ENCODE data around the gene ZNF331. TPM values are rescaled to one million over a fixed set of nuclear protein-coding genes. Genes with fewer than 3 reads are reported as not detected.
"Not testable (repeated sequence)": the region's sequence is repeated elsewhere in the genome, so short reads cannot be mapped to it uniquely, and the experiment has no call there.

The ZNF331 gene
- total RNA-seq (10 to 100 TPM; 56.5 to 58.3 TPM), polyA plus RNA-seq (10 to 100 TPM; 27.9 to 36.0 TPM)

GRCh38 chr19:53537521-53538377 lies at the start of gene ZNF331:
ZNF331 (plus strand) TSS chr19:53538145; CDS start chr19:53569377, 31,232 bp downstream.
- POLR2A ChIA-PET (ENCODE audit: partially characterized antibody), result interaction anchor here (2.9 kb wide), 1 partner anchor 18 kb away, joined by 25 read pairs; no protein-coding TSS in a partner anchor
- H3K36me3 ChIP-seq (ENCODE audit: insufficient read depth, low read length), result peaks cover 4% of the 10 kb centered on the region
- no peaks in the 10 kb centered on the region for H3K9me3 ChIP-seq (ENCODE audit: control insufficient read depth in 1 of 2, low read length in 2 of 2)
- DNase-seq, result peak; percentile 93 to 97 (median 96)
- CTCF ChIA-PET (ENCODE audit: partially characterized antibody), result interaction anchor here (1.0 kb wide), 1 partner anchor 39 kb away, joined by 3 read pairs; no protein-coding TSS in a partner anchor
- peaks cover 17% of the 10 kb centered on the region for H3K4me1 ChIP-seq (ENCODE audit: insufficient read depth, low read length)
- peak within 1 kb of the TSS; percentile 97 for H3K27ac ChIP-seq (ENCODE audit: low read depth, low read length)
- Mint-ChIP-seq H3K9me3 (peaks cover 0 to 33% (median 9%) of the 10 kb centered on the region in 8 donors), H3K27me3 (peaks cover 0 to 4% of the 10 kb centered on the region in 2 donors), H3K4me3 (peak within 1 kb of the TSS; percentile 94 to 99 (median 97)), H3K27ac (peak within 1 kb of the TSS; percentile 95 to 100 (median 99)), H3K4me1 (peaks cover 10 to 48% (median 22%) of the 10 kb centered on the region in 4 donors), H3K36me3 (peaks cover 37 to 55% of the 10 kb centered on the region in 2 donors)
- intact Hi-C loops (cut with micrococcal nuclease), result loop anchor here (1.0 kb wide), 2 partner anchors 17 kb away; no protein-coding TSS in a partner anchor
- H3K27me3 ChIP-seq (ENCODE audit: insufficient read depth, low read length), result no peaks in the 10 kb centered on the region
- H3K4me3 ChIP-seq (ENCODE audit: low read length in 2 of 2), result peak within 1 kb of the TSS; percentile 31 to 83

DNA sequence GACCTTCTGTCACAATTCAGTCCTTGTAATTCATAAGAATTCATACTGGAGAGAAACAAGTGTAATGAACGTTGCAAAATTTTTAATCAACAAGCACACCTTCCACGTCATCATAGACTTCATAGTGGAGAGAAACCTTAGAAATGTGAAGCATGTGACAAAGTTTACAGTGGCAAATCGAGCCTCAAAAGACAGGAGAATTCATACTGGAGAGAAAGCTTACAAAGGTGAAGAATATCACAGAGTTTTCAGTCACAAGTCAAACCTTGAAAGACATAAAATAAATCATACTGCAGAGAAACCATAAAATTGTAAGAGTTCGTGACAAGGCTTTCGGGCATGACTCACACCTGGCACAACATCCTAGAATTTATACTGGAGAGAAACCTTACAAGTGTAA lies 45.8 kb upstream of the ZNF331 start:
- Histone ChIP-seq H3K4me3 (ENCODE audit: low read length in 2 of 2) (no peak overlapping the region), H3K27me3 (ENCODE audit: insufficient read depth, low read length) (no peaks in the 10 kb centered on the region), H3K9me3 (ENCODE audit: control insufficient read depth in 1 of 2, low read length in 2 of 2) (peaks cover 19 to 60% of the 10 kb centered on the region in 2 donors), H3K36me3 (ENCODE audit: insufficient read depth, low read length) (peaks cover 25% of the 10 kb centered on the region), H3K4me1 (ENCODE audit: insufficient read depth, low read length) (no peaks in the 10 kb centered on the region), H3K27ac (ENCODE audit: low read depth, low read length) (no peak overlapping the region)
- Mint-ChIP-seq H3K4me3 (no peak overlapping the region), H3K4me1 (no peaks in the 10 kb centered on the region), H3K9me3 (peaks cover 0 to 97% (median 87%) of the 10 kb centered on the region in 8 donors), H3K27me3 (no peaks in the 10 kb centered on the region), H3K27ac (no peak overlapping the region), H3K36me3 (peaks cover 64 to 70% of the 10 kb centered on the region in 2 donors)
- intact Hi-C loops (cut with micrococcal nuclease), result no loop called here
- POLR2A ChIA-PET (ENCODE audit: partially characterized antibody), result no interaction called here
- CTCF ChIA-PET (ENCODE audit: partially characterized antibody), result no interaction called here
- no peak for DNase-seq

DNA sequence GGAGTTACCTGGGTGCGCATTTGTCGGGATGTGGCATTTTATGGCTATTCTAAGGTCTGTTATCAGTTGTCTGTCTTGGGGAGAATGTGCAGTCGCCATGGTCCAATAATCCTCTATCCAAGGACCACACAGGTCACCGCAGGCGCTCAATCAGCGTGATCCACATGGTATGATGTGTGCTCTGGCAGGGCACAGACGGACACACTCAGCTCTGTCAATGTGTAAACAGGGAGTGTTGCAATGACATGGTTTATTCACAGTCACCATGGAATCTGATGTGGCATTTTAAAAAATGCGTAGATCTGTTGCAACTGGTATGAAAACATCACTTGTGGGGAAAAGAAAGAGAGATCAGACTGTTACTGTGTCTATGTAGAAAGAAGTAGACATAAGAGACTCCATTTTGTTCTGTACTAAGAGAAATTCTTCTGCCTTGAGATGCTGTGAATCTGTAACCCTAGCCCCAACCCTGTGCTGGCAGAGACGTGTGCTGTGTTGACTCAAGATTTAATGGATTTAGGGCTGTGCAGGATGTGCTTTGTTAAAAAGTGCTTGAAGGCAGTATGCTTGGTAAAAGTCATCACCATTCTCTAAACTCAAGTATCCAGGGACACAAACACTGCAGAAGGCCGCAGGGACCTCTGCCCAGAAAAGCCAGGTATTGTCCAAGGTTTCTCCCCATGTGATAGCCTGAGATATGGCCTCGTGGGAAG lies 40.5 kb upstream of the ZNF331 start:
- peaks cover 24 to 31% of the 10 kb centered on the region in 2 donors for H3K36me3 Mint-ChIP-seq
- peak overlapping the region in 1 of 8 donors; percentile 31 for H3K4me3 Mint-ChIP-seq
- POLR2A ChIA-PET (ENCODE audit: partially characterized antibody); H3K36me3 ChIP-seq (ENCODE audit: insufficient read depth, low read length); H3K4me3 ChIP-seq (ENCODE audit: low read length in 2 of 2); H3K27ac Mint-ChIP-seq; H3K27ac ChIP-seq (ENCODE audit: low read depth, low read length); intact Hi-C loops (cut with micrococcal nuclease); H3K27me3 ChIP-seq (ENCODE audit: insufficient read depth, low read length); H3K27me3 Mint-ChIP-seq; CTCF ChIA-PET (ENCODE audit: partially characterized antibody); DNase-seq; H3K4me1 ChIP-seq (ENCODE audit: insufficient read depth, low read length); H3K4me1 Mint-ChIP-seq: not testable (repeated sequence)
- H3K9me3 Mint-ChIP-seq, result peaks cover 2 to 92% (median 73%) of the 10 kb centered on the region in 8 donors
- H3K9me3 ChIP-seq (ENCODE audit: control insufficient read depth in 1 of 2, low read length in 2 of 2), result peaks cover 6 to 32% of the 10 kb centered on the region in 2 donors

- H3K36me3 ChIP-seq (ENCODE audit: insufficient read depth, low read length); DNase-seq; H3K4me3 Mint-ChIP-seq; CTCF ChIA-PET (ENCODE audit: partially characterized antibody); H3K27ac Mint-ChIP-seq; H3K27ac ChIP-seq (ENCODE audit: low read depth, low read length); POLR2A ChIA-PET (ENCODE audit: partially characterized antibody); H3K27me3 ChIP-seq (ENCODE audit: insufficient read depth, low read length); H3K4me1 ChIP-seq (ENCODE audit: insufficient read depth, low read length); H3K4me3 ChIP-seq (ENCODE audit: low read length in 2 of 2); H3K27me3 Mint-ChIP-seq; intact Hi-C loops (cut with micrococcal nuclease); H3K4me1 Mint-ChIP-seq: not testable (repeated sequence)
- peaks cover under 1 to 26% of the 10 kb centered on the region in 2 donors for H3K9me3 ChIP-seq (ENCODE audit: control insufficient read depth in 1 of 2, low read length in 2 of 2)
- peaks cover 18 to 26% of the 10 kb centered on the region in 2 donors for H3K36me3 Mint-ChIP-seq
- peaks cover 2 to 91% (median 70%) of the 10 kb centered on the region in 8 donors for H3K9me3 Mint-ChIP-seq
Observed at GRCh38 chr19:53498024-53498395, 39.9 kb upstream of the ZNF331 start.

- H3K9me3 Mint-ChIP-seq, result peaks cover 2 to 55% (median 37%) of the 10 kb centered on the region in 8 donors
- H3K27me3 ChIP-seq (ENCODE audit: insufficient read depth, low read length); H3K36me3 ChIP-seq (ENCODE audit: insufficient read depth, low read length); POLR2A ChIA-PET (ENCODE audit: partially characterized antibody); H3K4me1 ChIP-seq (ENCODE audit: insufficient read depth, low read length); CTCF ChIA-PET (ENCODE audit: partially characterized antibody); H3K27ac ChIP-seq (ENCODE audit: low read depth, low read length); H3K4me3 ChIP-seq (ENCODE audit: low read length in 2 of 2); H3K4me3 Mint-ChIP-seq; DNase-seq; intact Hi-C loops (cut with micrococcal nuclease); H3K36me3 Mint-ChIP-seq; H3K4me1 Mint-ChIP-seq; H3K9me3 ChIP-seq (ENCODE audit: control insufficient read depth in 1 of 2, low read length in 2 of 2); H3K27ac Mint-ChIP-seq; H3K27me3 Mint-ChIP-seq: not testable (repeated sequence)
Observed at GRCh38 chr19:53503151-53503550, 34.8 kb upstream of the ZNF331 start.

DNA sequence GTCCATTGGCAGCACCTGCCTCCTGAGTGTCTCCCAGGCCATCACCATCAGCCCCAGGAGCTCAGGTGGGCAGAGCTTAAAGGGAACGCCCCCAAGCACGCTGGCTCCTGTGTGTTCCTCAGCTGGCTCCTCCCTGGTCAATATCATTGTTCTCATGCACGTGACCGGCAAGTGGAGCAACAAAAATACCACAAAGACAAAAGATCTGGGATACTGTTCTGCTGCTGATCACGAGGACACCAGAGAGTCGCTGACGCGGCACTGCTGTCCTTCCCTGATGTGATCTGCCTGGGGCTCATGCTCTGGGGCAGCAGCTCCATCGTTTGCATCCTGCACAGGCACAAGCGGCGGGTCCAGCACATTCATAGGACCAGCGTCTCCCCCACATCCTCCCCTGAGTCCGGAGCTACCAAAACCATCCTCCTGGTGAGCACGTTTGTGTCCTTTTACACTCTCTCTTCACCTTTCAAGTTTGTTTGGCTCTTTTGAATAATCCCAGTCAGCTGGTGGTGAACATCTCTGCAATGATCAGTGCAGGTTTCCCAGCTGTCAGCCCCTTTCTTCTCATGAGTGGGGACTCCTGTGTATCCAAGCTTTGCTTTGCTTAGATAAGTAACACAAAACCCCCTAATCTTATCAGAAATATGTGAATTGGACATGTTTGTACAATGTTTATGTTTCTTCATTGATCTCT lies 34.1 kb upstream of the ZNF331 start:
- H3K4me1 Mint-ChIP-seq; POLR2A ChIA-PET (ENCODE audit: partially characterized antibody); H3K27ac Mint-ChIP-seq; H3K27ac ChIP-seq (ENCODE audit: low read depth, low read length); H3K27me3 Mint-ChIP-seq; H3K4me3 Mint-ChIP-seq; CTCF ChIA-PET (ENCODE audit: partially characterized antibody); DNase-seq; H3K27me3 ChIP-seq (ENCODE audit: insufficient read depth, low read length); H3K4me3 ChIP-seq (ENCODE audit: low read length in 2 of 2); H3K36me3 Mint-ChIP-seq; intact Hi-C loops (cut with micrococcal nuclease); H3K36me3 ChIP-seq (ENCODE audit: insufficient read depth, low read length); H3K4me1 ChIP-seq (ENCODE audit: insufficient read depth, low read length); H3K9me3 ChIP-seq (ENCODE audit: control insufficient read depth in 1 of 2, low read length in 2 of 2): not testable (repeated sequence)
- peaks cover 2 to 57% (median 33%) of the 10 kb centered on the region in 8 donors for H3K9me3 Mint-ChIP-seq

DNA sequence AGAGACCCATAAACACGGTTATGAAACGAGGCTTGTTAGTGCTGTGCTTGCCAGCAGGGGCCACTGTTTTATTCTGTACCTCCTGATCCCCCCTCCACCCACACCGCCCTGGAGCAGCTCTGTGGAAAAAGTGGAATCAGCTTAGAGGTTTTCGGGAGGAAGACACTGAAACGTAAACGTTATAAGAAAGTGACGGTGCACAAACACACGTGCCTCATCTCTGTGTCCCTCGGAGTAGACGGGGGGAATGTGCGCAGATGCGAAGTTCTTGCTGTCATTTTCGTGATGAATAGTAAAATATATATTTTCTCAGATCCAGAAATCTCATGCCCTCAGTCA lies 33.6 kb upstream of the ZNF331 start:
- DNase-seq; H3K27ac ChIP-seq (ENCODE audit: low read depth, low read length); H3K4me1 ChIP-seq (ENCODE audit: insufficient read depth, low read length); CTCF ChIA-PET (ENCODE audit: partially characterized antibody); H3K36me3 ChIP-seq (ENCODE audit: insufficient read depth, low read length); H3K27ac Mint-ChIP-seq; POLR2A ChIA-PET (ENCODE audit: partially characterized antibody); H3K36me3 Mint-ChIP-seq; H3K27me3 ChIP-seq (ENCODE audit: insufficient read depth, low read length); H3K4me3 ChIP-seq (ENCODE audit: low read length in 2 of 2); H3K9me3 ChIP-seq (ENCODE audit: control insufficient read depth in 1 of 2, low read length in 2 of 2); H3K4me1 Mint-ChIP-seq; intact Hi-C loops (cut with micrococcal nuclease); H3K27me3 Mint-ChIP-seq; H3K4me3 Mint-ChIP-seq: not testable (repeated sequence)
- peaks cover 2 to 52% (median 28%) of the 10 kb centered on the region in 8 donors for H3K9me3 Mint-ChIP-seq

Data from CD4-positive, alpha-beta memory T cell (primary cell).